Mesenchymal stem cell (in vitro differentiated cells and primary cell): Measurements from ENCODE around the gene OR7C1.
"Not testable (repeated sequence)": the region's sequence is repeated elsewhere in the genome, so short reads cannot be mapped to it uniquely, and the experiment has no call there.

ENCODE experiments used
- DNase-seq: peaks from one replicate; pipeline ENCODE4 v3.0.0-alpha.2; 2013
- H2AFZ ChIP-seq: one replicate; pipeline ENCODE4 v1.6.1; 2013; ENCODE audit warnings: low read depth, mild to moderate bottlenecking, control low read depth, inconsistent platforms, low read length, moderate library complexity
- H2AK5ac ChIP-seq: 2 replicates; pipeline ENCODE4 v1.6.1; 2013; ENCODE audit warnings: low read length, moderate library complexity, mild to moderate bottlenecking, inconsistent platforms; ENCODE audit not compliant: severe bottlenecking
- H2BK120ac ChIP-seq: one replicate; pipeline ENCODE4 v1.6.1; 2013; ENCODE audit warnings: low read depth, mild to moderate bottlenecking, inconsistent platforms, low read length, moderate library complexity
- H2BK12ac ChIP-seq, 2 experiments: one replicate each; pipeline ENCODE4 v1.6.1; 2013; ENCODE audit warnings: inconsistent platforms in 2 of 2, low read length in 2 of 2, mild to moderate bottlenecking in 2 of 2, moderate library complexity in 2 of 2, control low read depth in 1 of 2
- H2BK15ac ChIP-seq: one replicate; pipeline ENCODE4 v1.6.1; 2013; ENCODE audit warnings: mild to moderate bottlenecking, low read depth, inconsistent platforms; ENCODE audit not compliant: poor library complexity, severe bottlenecking
- H2BK5ac ChIP-seq: 2 replicates; pipeline ENCODE4 v1.6.1; 2013; ENCODE audit warnings: low read depth, mild to moderate bottlenecking, low read length, control low read depth, inconsistent platforms; ENCODE audit not compliant: poor library complexity, severe bottlenecking
- H3K14ac ChIP-seq, 2 experiments: one replicate each; pipeline ENCODE4 v1.6.1; 2013; ENCODE audit warnings: inconsistent platforms in 2 of 2, low read length in 2 of 2, control low read depth in 1 of 2, mild to moderate bottlenecking in 1 of 2, moderate library complexity in 1 of 2
- H3K18ac ChIP-seq, 2 experiments: one replicate each; pipeline ENCODE4 v1.6.1; 2013; ENCODE audit warnings: inconsistent platforms in 2 of 2, low read length in 2 of 2, control low read depth in 1 of 2, low read depth in 1 of 2, mild to moderate bottlenecking in 1 of 2
- H3K23ac ChIP-seq, 2 experiments: one replicate each; pipeline ENCODE4 v1.6.1; 2013; ENCODE audit warnings: inconsistent platforms in 2 of 2, low read length in 2 of 2, mild to moderate bottlenecking in 2 of 2, moderate library complexity in 2 of 2, control low read depth in 1 of 2
- H3K27ac ChIP-seq: 2 replicates; pipeline ENCODE4 v1.5.1; 2013; ENCODE audit warnings: mild to moderate bottlenecking, moderate library complexity, low read length, control low read depth, inconsistent platforms; ENCODE audit not compliant: poor library complexity, severe bottlenecking
- H3K27me3 ChIP-seq, 2 experiments: 2 replicates each; pipeline versions ENCODE4 v1.6.1 to v1.7.0; 2013; ENCODE audit warnings: low read length in 2 of 2, mild to moderate bottlenecking in 2 of 2, moderate library complexity in 2 of 2, control low read depth in 1 of 2, inconsistent platforms in 1 of 2; ENCODE audit not compliant: control insufficient read depth in 1 of 2, insufficient read depth in 1 of 2
- H3K36me3 ChIP-seq, 2 experiments: 2 replicates each; pipeline versions ENCODE4 v1.6.1 to v1.7.0; 2013; ENCODE audit warnings: low read length in 2 of 2, control low read depth in 1 of 2, inconsistent platforms in 1 of 2, low read depth in 1 of 2, mild to moderate bottlenecking in 1 of 2; ENCODE audit not compliant: insufficient read depth in 2 of 2, control insufficient read depth in 1 of 2
- H3K4ac ChIP-seq, 2 experiments: one replicate each; pipeline ENCODE4 v1.6.1; 2013; ENCODE audit warnings: inconsistent platforms in 2 of 2, low read length in 2 of 2, mild to moderate bottlenecking in 2 of 2, moderate library complexity in 2 of 2, control low read depth in 1 of 2, low read depth in 1 of 2
- H3K4me1 ChIP-seq: 2 replicates; pipeline ENCODE4 v1.6.1; 2013; ENCODE audit warnings: low read depth, low read length, control low read depth; ENCODE audit not compliant: control insufficient read depth, insufficient read depth
- H3K4me2 ChIP-seq: 2 replicates; pipeline ENCODE4 v1.6.1; 2013; ENCODE audit warnings: low read length, mild to moderate bottlenecking, inconsistent platforms; ENCODE audit not compliant: poor library complexity, severe bottlenecking
- H3K4me3 ChIP-seq, 2 experiments: 2 replicates each; pipeline versions ENCODE4 v1.5.1 to v1.7.0; 2013; ENCODE audit warnings: low read length in 2 of 2, mild to moderate bottlenecking in 2 of 2, control low read depth in 1 of 2, low read depth in 1 of 2; ENCODE audit not compliant: insufficient read depth in 1 of 2
- H3K79me1 ChIP-seq: replicated peaks from 2 replicates; pipeline ENCODE4 v1.6.1; 2013; ENCODE audit warnings: mild to moderate bottlenecking, control low read depth, low read length, inconsistent platforms; ENCODE audit not compliant: poor library complexity, severe bottlenecking
- H3K9ac ChIP-seq: 2 replicates; pipeline ENCODE4 v1.7.0; 2013; ENCODE audit warnings: mild to moderate bottlenecking, low read length, moderate library complexity
- H3K9me3 ChIP-seq: 2 replicates; pipeline ENCODE4 v1.7.0; 2013; ENCODE audit warnings: mild to moderate bottlenecking, low read length; ENCODE audit not compliant: control insufficient read depth
- H4K8ac ChIP-seq: one replicate; pipeline ENCODE4 v1.6.1; 2013; ENCODE audit warnings: inconsistent platforms, mild to moderate bottlenecking, low read length, moderate library complexity
- H4K91ac ChIP-seq: one replicate; pipeline ENCODE4 v1.6.1; 2013; ENCODE audit warnings: mild to moderate bottlenecking, low read length, inconsistent platforms
- WGBS: methylation state at CpG from one replicate; pipeline ENCODE4 v1.1.7; 2013; ENCODE audit warnings: mixed read lengths; 5-methylcytosine and 5-hydroxymethylcytosine counted together

The OR7C1 gene

DNA sequence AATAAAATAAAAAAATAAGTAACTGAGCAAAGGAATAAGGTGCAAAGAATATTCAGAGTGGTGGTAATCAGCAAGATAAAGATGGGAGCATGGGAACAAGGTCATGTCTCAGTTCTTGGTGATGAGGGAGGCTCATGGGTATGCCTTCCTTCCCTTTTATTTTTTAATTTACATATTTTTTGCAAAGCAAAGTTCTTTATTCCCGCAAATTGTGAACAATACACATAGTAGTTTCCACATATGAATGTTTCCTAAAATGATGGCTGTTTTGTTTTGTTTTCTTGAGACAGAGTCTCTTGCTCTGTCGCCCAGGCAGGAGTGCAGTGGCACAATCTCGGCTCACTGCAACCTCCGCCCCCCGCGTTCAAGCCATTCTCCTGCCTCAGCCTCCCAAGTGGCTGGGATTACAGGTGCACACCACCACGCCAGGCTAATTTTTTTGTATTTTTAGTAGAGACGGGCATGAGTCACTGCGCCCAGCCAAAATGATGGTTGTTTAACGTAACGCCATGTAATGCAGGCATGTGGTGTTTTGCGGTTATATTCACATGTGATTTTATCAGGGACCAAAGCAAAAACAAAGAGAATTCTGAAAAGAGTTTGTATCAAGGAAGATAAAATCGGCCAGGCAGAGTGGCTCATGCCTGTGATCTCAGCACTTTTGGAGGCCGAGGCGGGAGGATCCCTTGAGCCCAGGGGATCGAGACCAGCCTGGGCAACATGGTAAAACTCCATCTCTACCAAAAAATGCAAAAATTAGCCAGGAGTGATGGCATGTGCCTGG, 52.2 kb downstream of the OR7C1 start:
- no peak overlapping the region for H3K4me3 ChIP-seq

DNA sequence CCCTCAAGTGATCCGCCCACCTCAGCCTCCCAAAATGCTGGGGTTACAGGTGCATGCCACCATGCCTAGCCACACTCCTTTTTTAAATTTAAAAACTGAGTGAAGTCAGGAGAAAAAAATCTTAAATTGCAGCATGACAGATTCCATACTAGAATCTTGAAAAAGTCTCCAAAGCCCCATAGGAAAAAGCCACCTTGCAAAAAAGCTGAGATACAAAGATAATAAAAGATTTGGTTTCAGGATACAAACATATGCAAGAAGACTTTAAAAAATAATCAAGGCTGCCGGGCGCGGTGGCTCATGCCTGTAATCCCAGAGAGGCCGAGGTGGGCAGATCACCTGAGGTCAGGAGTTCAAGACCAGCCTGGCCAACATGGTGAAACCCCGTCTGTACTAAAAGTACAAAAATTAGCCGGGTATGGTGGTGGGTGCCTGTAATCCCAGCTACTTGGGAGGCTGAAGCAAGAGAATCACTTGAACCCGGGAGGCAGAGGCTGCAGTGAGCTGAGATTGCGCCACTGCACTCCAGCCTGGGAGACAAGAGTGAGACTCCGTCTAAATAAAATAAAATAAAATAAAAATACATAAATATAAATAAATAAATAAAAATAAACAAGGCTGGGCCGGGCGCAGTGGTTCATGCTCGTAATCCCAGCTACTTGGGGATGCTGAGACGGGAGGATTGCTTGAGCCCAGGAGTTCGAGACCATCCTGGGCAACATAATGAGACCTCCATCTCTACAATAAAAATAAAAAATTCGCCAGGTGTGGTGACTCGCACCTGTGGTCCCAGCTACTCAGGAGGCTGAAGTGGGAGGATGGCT, 53.1 kb downstream of the OR7C1 start:
- WGBS, result 91% methylated on average over 12 of the region's 17 CpGs
- not testable (repeated sequence) for H2BK120ac ChIP-seq

More for the DNA sequence above, 52.2 kb downstream of the OR7C1 start:
- no peak overlapping the region for H2BK15ac ChIP-seq
- no peak overlapping the region for H2BK5ac ChIP-seq
- H2AFZ ChIP-seq, result no peak overlapping the region
- H2BK12ac ChIP-seq, result no peak overlapping the region
- H2AK5ac ChIP-seq, result no peak overlapping the region
- H3K23ac ChIP-seq, result no peak overlapping the region
- no peaks in the 10 kb centered on the region for H3K9me3 ChIP-seq
- no peak overlapping the region for H3K27ac ChIP-seq
- no peak overlapping the region for H3K18ac ChIP-seq
- no peaks in the 10 kb centered on the region for H3K79me1 ChIP-seq
- no peak overlapping the region for H3K4ac ChIP-seq
- WGBS, result 91% methylated on average over 15 of the region's 16 CpGs
- H2BK120ac ChIP-seq, result no peak overlapping the region
- H3K36me3 ChIP-seq, result no peaks in the 10 kb centered on the region
- peaks cover 0 to 3% of the 10 kb centered on the region in 2 experiments for H3K27me3 ChIP-seq
- no peak overlapping the region for H3K4me2 ChIP-seq
- no peak overlapping the region for H4K91ac ChIP-seq
- no peak overlapping the region for H3K14ac ChIP-seq
- no peak for DNase-seq
- no peak overlapping the region for H3K9ac ChIP-seq
- H3K4me1 ChIP-seq, result no peaks in the 10 kb centered on the region
- H4K8ac ChIP-seq, result no peak overlapping the region

DNA sequence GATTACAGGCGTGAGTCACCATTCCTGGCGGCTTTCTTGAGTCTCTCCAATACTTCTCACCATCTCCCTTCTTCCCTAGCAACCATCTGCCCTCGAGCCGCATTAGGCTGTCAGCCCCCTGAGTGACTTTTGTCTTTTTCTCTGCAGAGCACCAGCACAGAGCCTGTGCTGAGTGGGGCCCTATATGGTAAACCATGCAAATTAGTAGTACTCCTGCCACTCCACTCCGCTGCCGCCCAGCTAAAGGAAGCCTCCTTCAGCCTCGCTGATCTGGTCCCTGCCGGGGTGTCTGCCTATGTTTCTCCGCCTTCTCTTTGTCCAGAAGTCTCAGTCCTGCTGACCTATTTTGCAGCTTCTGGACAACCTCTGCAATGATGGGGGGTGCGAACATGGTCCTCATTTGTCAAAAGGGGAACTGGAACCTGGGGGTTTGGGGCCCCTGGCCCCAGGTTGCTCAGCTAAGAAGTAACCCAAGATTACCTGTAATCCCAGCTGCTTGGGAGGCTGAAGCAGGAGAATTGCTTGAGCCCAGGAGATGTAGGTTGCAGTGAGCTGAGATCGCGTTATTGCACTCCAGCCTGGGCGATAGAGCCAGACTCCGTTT, 54.3 kb downstream of the OR7C1 start:
- not testable (repeated sequence) for H3K27me3 ChIP-seq, H2BK120ac ChIP-seq, H3K18ac ChIP-seq, H2BK5ac ChIP-seq, H3K27ac ChIP-seq, H2BK15ac ChIP-seq, H2BK12ac ChIP-seq, H4K91ac ChIP-seq, H3K4me3 ChIP-seq, H3K23ac ChIP-seq, H3K14ac ChIP-seq, H3K79me1 ChIP-seq, H3K4me2 ChIP-seq, H3K4me1 ChIP-seq, H2AK5ac ChIP-seq, H2AFZ ChIP-seq, H3K9me3 ChIP-seq, H3K36me3 ChIP-seq, H4K8ac ChIP-seq, H3K9ac ChIP-seq, H3K4ac ChIP-seq, DNase-seq
- WGBS, result 77% methylated on average over 9 of the region's 14 CpGs

More for the DNA sequence above, 53.1 kb downstream of the OR7C1 start:
- not testable (repeated sequence) for H2AFZ ChIP-seq, DNase-seq, H3K14ac ChIP-seq, H3K23ac ChIP-seq, H4K8ac ChIP-seq, H3K27me3 ChIP-seq, H3K79me1 ChIP-seq, H3K27ac ChIP-seq, H2BK15ac ChIP-seq, H3K4me1 ChIP-seq, H2BK12ac ChIP-seq, H3K4me2 ChIP-seq, H4K91ac ChIP-seq, H3K36me3 ChIP-seq, H3K4me3 ChIP-seq, H3K9ac ChIP-seq, H3K18ac ChIP-seq, H3K4ac ChIP-seq, H3K9me3 ChIP-seq, H2BK5ac ChIP-seq, H2AK5ac ChIP-seq

DNA sequence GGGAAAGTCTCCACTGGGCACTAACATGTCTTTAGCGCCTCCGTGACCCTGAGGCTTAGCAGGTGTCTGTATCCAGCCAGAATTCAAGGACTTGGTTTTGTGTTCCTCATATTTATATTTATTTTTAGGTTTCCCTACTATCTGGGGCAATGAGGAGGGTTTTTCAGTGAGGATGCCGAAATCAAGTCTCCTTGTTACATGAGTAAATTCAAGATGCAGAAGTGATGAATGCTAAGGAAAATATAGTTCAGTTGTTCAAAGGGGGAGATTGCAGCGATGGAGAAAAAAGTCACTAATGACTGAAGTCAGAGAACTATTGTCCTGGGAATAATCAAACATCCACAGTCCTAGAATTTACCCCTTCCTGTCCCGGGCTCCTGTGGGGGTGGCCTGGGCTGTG, 55.8 kb downstream of the OR7C1 start:
- Histone ChIP-seq H3K27ac (no peak overlapping the region), H4K91ac (no peak overlapping the region), H2AFZ (no peak overlapping the region), H3K79me1 (no peaks in the 10 kb centered on the region), H3K27me3 (peaks cover 0 to 8% of the 10 kb centered on the region in 2 experiments), H3K4me2 (no peak overlapping the region), H3K18ac (no peak overlapping the region), H3K9ac (no peak overlapping the region), H2BK15ac (no peak overlapping the region), H4K8ac (no peak overlapping the region), H2AK5ac (no peak overlapping the region), H3K4me1 (no peaks in the 10 kb centered on the region), H3K36me3 (no peaks in the 10 kb centered on the region), H3K23ac (no peak overlapping the region), H3K4ac (no peak overlapping the region), H2BK5ac (no peak overlapping the region), H2BK120ac (no peak overlapping the region), H3K14ac (no peak overlapping the region), H3K4me3 (no peak overlapping the region), H3K9me3 (no peaks in the 10 kb centered on the region), H2BK12ac (no peak overlapping the region)
- 79% methylated on average over 1 of the region's 5 CpGs for WGBS
- no peak for DNase-seq
